ENCODE measurements around the gene PFDN6.

PFDN6 gene

GRCh38 chr6:33317419-33317668 is 27.9 kb downstream of the PFDN6 start:
- no peak for DNase-seq
- peaks cover 30% of the 10 kb centered on the region for H3K36me3 ChIP-seq
- no peak for TF ChIP-seq CTCF (IDR thresholded peaks at IDR 0.05; ENCODE audit: low read depth, low read length)
- peak overlapping the region; percentile 69 for H3K4me3 ChIP-seq (ENCODE audit: low read depth, low read length)
- no peaks in the 10 kb centered on the region for H3K9me3 ChIP-seq
- H3K27me3 ChIP-seq: no peaks in the 10 kb centered on the region
- H3K4me1 ChIP-seq: peaks cover 3% of the 10 kb centered on the region; the same call in 1 of the 2 replicates

- TF ChIP-seq CTCF (IDR thresholded peaks at IDR 0.05; ENCODE audit: low read depth, low read length): no peak
- Histone ChIP-seq H3K4me3 (ENCODE audit: low read depth, low read length) (peak within 1 kb of the TSS; percentile 69), H3K4me1 (peaks cover 3% of the 10 kb centered on the region; the same call in 1 of the 2 replicates), H3K9me3 (no peaks in the 10 kb centered on the region), H3K27me3 (no peaks in the 10 kb centered on the region), H3K36me3 (peaks cover 30% of the 10 kb centered on the region)
- DNase-seq: peak; percentile 99
Measured at GRCh38 chr6:33317669-33318425, 28.4 kb downstream of the PFDN6 start, which contains the start of gene ZBTB22. TSS of gene ZBTB22 (minus strand) at chr6:33317744. CDS start at chr6:33316916, 828 bp downstream.

GRCh38 chr6:33318426-33319073 is 29.1 kb downstream of the PFDN6 start:
- Histone ChIP-seq H3K4me3 (ENCODE audit: low read depth, low read length) (peak overlapping the region; percentile 69), H3K9me3 (no peaks in the 10 kb centered on the region), H3K4me1 (peaks cover 3% of the 10 kb centered on the region; the same call in 1 of the 2 replicates), H3K27me3 (no peaks in the 10 kb centered on the region), H3K36me3 (peaks cover 30% of the 10 kb centered on the region)
- DNase-seq: no peak
- TF ChIP-seq CTCF (IDR thresholded peaks at IDR 0.05; ENCODE audit: low read depth, low read length): no peak

- no peaks in the 10 kb centered on the region for H3K27me3 ChIP-seq
- no peak for TF ChIP-seq CTCF (IDR thresholded peaks at IDR 0.05; ENCODE audit: low read depth, low read length)
- H3K36me3 ChIP-seq: peaks cover 30% of the 10 kb centered on the region
- no peak for DNase-seq
- no peak overlapping the region for H3K4me3 ChIP-seq (ENCODE audit: low read depth, low read length)
- H3K9me3 ChIP-seq: no peaks in the 10 kb centered on the region
- no peaks in the 10 kb centered on the region for H3K4me1 ChIP-seq
Measured at GRCh38 chr6:33319939-33320314, 30.5 kb downstream of the PFDN6 start.

GRCh38 chr6:33320315-33321181 is 31.1 kb downstream of the PFDN6 start:
- no peaks in the 10 kb centered on the region for H3K27me3 ChIP-seq
- peaks cover 30% of the 10 kb centered on the region for H3K36me3 ChIP-seq
- TF ChIP-seq CTCF (IDR thresholded peaks at IDR 0.05; ENCODE audit: low read depth, low read length): no peak
- no peaks in the 10 kb centered on the region for H3K9me3 ChIP-seq
- H3K4me3 ChIP-seq (ENCODE audit: low read depth, low read length): no peak overlapping the region
- DNase-seq: no peak
- H3K4me1 ChIP-seq: no peaks in the 10 kb centered on the region
